Activated CD8-positive, alpha-beta memory T cell treated with anti-CD3 and anti-CD28 coated beads for 36 hours (primary cell): ENCODE data around the gene NOSIP. TPM values are rescaled to one million over a fixed set of nuclear protein-coding genes. Genes with fewer than 3 reads are reported as not detected.

Experiments used
- CTCF ChIA-PET: fragments of 350-600 bp; sonication (Branson Sonifier 250); formaldehyde crosslinking; loops from one replicate; lab custom pipeline; 2021; ENCODE audit warnings: antibody characterized with exemption; lab: Charles Lee
- POLR2A ChIA-PET: fragments of 350-600 bp; sonication (Branson Sonifier 250); formaldehyde crosslinking; loops from one replicate; lab custom pipeline; 2021; ENCODE audit warnings: antibody characterized with exemption; lab: Charles Lee
- total RNA-seq, 2 experiments: library from RNA; stranded (reverse); gene quantifications; one replicate each; pipeline ENCODE4 v1.2.3, GENCODE V29; 2021

Gene NOSIP
- total RNA-seq, 2 experiments from 2014 or later: 59.7 to 60.2 TPM

GRCh38 chr19:49585023-49585422 lies 4.7 kb upstream of the NOSIP start:
- ChIA-PET CTCF (interaction anchor here (0.7 to 1.2 kb wide), 2 partner anchors 19 to 87 kb away, joined by 3 read pairs; no protein-coding TSS in a partner anchor), POLR2A (no interaction called here)

DNA sequence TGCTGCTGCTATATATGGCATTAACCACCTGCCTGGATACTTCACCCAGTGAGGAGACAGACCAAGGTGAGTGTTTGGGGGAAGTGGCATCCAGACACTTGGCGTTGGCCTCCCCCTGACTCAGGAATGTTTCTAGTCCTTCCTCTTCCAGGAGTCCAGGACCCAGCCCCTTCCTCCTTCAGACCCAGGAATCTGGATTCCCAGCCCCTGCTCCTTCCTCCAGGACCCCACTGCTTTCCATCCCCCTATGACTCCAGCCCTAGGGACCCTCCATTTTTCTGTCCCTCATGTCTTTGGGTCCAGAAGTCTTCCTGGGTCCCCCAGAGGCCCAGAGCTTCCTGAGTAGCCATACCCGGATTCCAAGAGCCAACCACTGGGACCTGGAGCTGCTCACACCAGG lies 2.9 kb upstream of the NOSIP start:
- ChIA-PET CTCF (interaction anchor here (1.5 kb wide), 1 partner anchor 13 kb away, joined by 3 read pairs; no protein-coding TSS in a partner anchor), POLR2A (no interaction called here)

- ChIA-PET CTCF (interaction anchor here (0.6 to 2.6 kb wide), 5 partner anchors 8 to 87 kb away, joined by 3 to 25 read pairs (median 5); partner anchors contain the start of gene RCN3), POLR2A (interaction anchor here (0.5 to 2.2 kb wide), 8 partner anchors 9 to 94 kb away, joined by 3 to 10 read pairs (median 4); partner anchors contain the start of genes RCN3 and RRAS)
Measured at GRCh38 chr19:49581007-49581508, 702 bp upstream of the NOSIP start, which contains the start of gene PRRG2. TSS of gene PRRG2 (plus strand) at chr19:49581316. CDS start at chr19:49583220, 1,904 bp downstream.

DNA sequence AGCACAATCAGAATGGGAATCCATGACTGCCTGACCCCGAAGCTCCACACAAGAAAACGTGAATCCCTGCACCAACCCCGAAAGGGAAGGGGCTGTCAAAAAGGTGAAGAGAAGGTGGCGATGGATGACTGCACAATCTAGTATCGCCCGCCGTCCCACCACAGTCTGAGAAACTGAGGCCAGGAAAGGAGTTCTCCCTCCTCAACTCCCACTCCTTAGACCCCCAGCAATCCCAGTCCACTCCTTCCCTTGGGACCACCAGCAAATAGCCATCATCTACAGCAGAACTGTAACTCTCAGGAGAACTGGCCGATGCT lies 451 bp downstream of the NOSIP start:
- ChIA-PET CTCF (interaction anchor here (1.0 to 2.6 kb wide), 6 partner anchors 10 to 77 kb away, joined by 3 to 25 read pairs (median 8); partner anchors contain the start of gene RCN3), POLR2A (interaction anchor here (0.9 to 2.2 kb wide), 6 partner anchors 10 to 87 kb away, joined by 3 to 10 read pairs (median 3); partner anchors contain the start of genes BCL2L12 and IRF3)

DNA sequence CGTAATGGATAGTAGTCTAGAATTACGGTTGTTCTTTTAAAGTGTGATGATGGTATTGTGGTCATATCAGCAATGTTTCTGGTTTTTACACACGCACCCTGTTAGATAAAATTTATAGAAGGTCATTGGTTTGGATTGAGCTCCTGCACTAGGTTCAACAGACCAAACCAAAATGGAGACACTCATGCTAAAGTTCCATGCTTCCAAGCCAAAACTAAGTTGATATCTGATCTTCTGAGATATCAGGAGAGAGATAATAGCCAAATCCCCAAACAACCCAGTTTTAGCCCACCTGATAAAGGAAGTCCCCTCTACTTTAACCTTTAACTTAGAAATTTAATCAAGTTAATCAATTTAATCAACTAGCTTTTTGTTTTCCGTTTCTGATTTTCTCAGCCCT lies 1.2 kb downstream of the NOSIP start:
- ChIA-PET POLR2A (interaction anchor here (1.4 to 2.2 kb wide), 3 partner anchors 9 to 86 kb away, joined by 3 to 10 read pairs (median 7); partner anchors contain the start of genes BCL2L12 and IRF3), CTCF (interaction anchor here (0.6 to 2.6 kb wide), 6 partner anchors 9 to 76 kb away, joined by 3 to 25 read pairs (median 8); no protein-coding TSS in a partner anchor)

DNA sequence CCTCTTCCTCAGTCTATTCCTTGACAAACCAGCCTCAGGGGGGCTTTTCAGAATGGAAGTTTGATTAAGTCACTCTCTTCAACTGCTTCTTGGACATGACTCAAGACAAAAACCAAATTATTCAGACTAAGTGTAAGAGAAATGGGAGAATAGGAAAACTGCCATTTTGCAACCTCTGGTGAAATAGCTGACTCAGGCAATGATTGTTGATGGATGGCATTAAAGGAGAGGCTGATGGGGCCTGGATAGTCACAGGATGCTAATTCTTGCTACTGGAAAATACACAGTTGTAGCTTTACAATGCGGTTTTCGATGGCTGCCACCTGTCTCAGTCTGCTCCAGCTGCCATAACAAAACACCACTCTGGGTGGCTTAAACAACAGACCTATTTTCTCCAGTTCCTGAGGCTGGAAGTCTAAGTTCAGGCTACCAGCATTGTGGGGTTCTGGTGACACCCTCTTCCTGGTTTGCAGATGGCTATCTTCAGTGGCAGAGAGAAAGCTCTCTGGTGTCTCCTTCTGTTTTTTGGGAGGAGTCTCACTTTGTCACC lies 6.1 kb downstream of the NOSIP start:
- ChIA-PET CTCF (interaction anchor here (0.6 to 1.9 kb wide), 5 partner anchors 22 to 241 kb away, joined by 3 to 6 read pairs (median 4); no protein-coding TSS in a partner anchor), POLR2A (interaction anchor here (0.6 to 0.7 kb wide), 2 partner anchors 47 to 1253 kb away, joined by 4 to 9 read pairs; no protein-coding TSS in a partner anchor)

- CTCF ChIA-PET: interaction anchor here (0.7 to 1.9 kb wide), 2 partner anchors 27 to 36 kb away, joined by 3 to 6 read pairs; no protein-coding TSS in a partner anchor
- POLR2A ChIA-PET: interaction anchor here (0.6 to 0.7 kb wide), 2 partner anchors 48 to 1252 kb away, joined by 4 to 9 read pairs; no protein-coding TSS in a partner anchor
Measured at GRCh38 chr19:49573425-49573824, 6.9 kb downstream of the NOSIP start.

DNA sequence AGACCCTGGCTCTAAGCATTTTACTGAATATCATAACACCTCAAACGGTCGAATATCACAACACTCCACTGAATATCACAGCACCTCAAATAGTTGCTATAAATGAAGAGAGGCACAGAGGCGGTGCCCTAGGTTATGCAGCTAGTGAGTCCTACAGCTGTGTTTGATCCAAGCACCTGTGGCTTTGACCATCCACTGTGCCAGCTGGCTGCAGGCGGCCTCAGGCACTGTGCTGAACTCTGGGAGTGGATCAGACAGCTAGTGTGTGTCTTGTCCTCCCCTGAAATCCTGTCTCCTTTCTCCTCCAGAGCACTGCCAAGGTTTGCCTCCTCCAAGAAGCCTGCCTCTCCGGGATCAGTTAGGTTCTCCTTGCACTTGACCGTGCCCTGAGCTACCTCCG lies 7.3 kb downstream of the NOSIP start:
- ChIA-PET CTCF (interaction anchor here (0.7 to 1.9 kb wide), 3 partner anchors 13 to 36 kb away, joined by 3 to 6 read pairs (median 3); no protein-coding TSS in a partner anchor), POLR2A (no interaction called here)

DNA sequence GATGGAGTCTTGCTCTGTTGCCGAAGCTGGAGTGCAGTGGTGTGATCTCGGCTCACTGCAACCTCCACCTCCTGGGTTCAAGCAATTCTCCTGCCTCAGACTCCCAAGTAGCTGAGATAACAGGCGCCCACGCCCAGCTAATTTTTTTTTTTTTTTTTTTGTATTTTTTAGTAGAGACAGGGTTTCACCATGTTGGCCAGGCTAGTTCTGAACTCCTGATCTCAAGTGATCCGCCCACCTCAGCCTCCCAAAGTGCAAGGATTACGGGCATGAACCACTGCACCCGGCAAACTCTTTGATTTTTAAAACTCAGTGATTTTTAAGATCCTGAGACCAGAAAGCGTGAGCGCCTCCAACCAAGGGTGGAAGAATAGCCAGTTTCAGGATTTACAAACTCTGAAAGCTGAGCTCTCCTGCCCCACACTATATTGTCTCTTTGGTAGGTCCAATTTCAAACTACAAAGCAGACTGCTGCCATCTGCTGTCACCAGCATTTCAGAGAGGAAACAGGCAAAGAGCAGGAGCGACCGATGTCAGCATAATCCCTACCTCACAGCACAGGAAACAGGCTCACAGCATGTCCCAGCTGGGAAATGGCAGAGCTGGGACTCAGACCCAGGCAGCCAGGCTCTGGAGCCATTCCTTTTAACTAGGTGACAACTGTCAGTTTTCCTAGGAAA lies 9.2 kb downstream of the NOSIP start:
- ChIA-PET CTCF (interaction anchor here (0.7 to 3.8 kb wide), 15 partner anchors 9 to 196 kb away, joined by 3 to 64 read pairs (median 9); partner anchors contain the start of genes NOSIP, PRMT1 and PRRG2), POLR2A (interaction anchor here (0.6 to 2.1 kb wide), 5 partner anchors 9 to 304 kb away, joined by 3 to 7 read pairs (median 4); partner anchors contain the start of genes NOSIP and RCN3)

- CTCF ChIA-PET: interaction anchor here (0.9 to 3.8 kb wide), 19 partner anchors 8 to 196 kb away, joined by 3 to 64 read pairs (median 6); partner anchors contain the start of genes NOSIP, PRMT1, PRRG2 and RCN3
- POLR2A ChIA-PET: interaction anchor here (0.6 to 2.1 kb wide), 6 partner anchors 9 to 303 kb away, joined by 3 to 7 read pairs (median 4); partner anchors contain the start of genes NOSIP and RCN3
Measured at GRCh38 chr19:49570138-49570856, 10.1 kb downstream of the NOSIP start.

- ChIA-PET CTCF (interaction anchor here (0.6 to 3.8 kb wide), 4 partner anchors 8 to 29 kb away, joined by 4 to 64 read pairs (median 41); no protein-coding TSS in a partner anchor), POLR2A (interaction anchor here (0.6 kb wide), 1 partner anchor 69 kb away, joined by 5 read pairs; no protein-coding TSS in a partner anchor)
Measured at GRCh38 chr19:49567861-49568441, 12.4 kb downstream of the NOSIP start.

- POLR2A ChIA-PET: interaction anchor here (1.6 kb wide), 1 partner anchor 15 kb away, joined by 3 read pairs; no protein-coding TSS in a partner anchor
- CTCF ChIA-PET: interaction anchor here (0.9 to 1.5 kb wide), 3 partner anchors 19 to 99 kb away, joined by 3 to 8 read pairs (median 3); partner anchors contain the start of genes BCL2L12 and IRF3
Measured at GRCh38 chr19:49566302-49566701, 14.1 kb downstream of the NOSIP start.

GRCh38 chr19:49565261-49565660 lies 15.1 kb downstream of the NOSIP start:
- ChIA-PET POLR2A (interaction anchor here (1.6 kb wide), 1 partner anchor 13 kb away, joined by 3 read pairs; no protein-coding TSS in a partner anchor), CTCF (interaction anchor here (0.9 to 1.5 kb wide), 6 partner anchors 11 to 116 kb away, joined by 3 to 5 read pairs (median 3); no protein-coding TSS in a partner anchor)

- CTCF ChIA-PET: interaction anchor here (0.9 to 1.5 kb wide), 6 partner anchors 10 to 116 kb away, joined by 3 to 5 read pairs (median 3); no protein-coding TSS in a partner anchor
- POLR2A ChIA-PET: interaction anchor here (0.6 kb wide), 1 partner anchor 79 kb away, joined by 4 read pairs; no protein-coding TSS in a partner anchor
Measured at GRCh38 chr19:49564616-49565045, 15.7 kb downstream of the NOSIP start.

GRCh38 chr19:49560358-49560900 lies 19.9 kb downstream of the NOSIP start:
- ChIA-PET POLR2A (interaction anchor here (0.6 kb wide), 2 partner anchors 10 to 66 kb away, joined by 3 to 4 read pairs; no protein-coding TSS in a partner anchor), CTCF (interaction anchor here (0.9 to 5.7 kb wide), 6 partner anchors 10 to 58 kb away, joined by 3 to 40 read pairs (median 8); no protein-coding TSS in a partner anchor)

- ChIA-PET CTCF (interaction anchor here (1.3 to 5.7 kb wide), 5 partner anchors 10 to 57 kb away, joined by 5 to 40 read pairs (median 8); no protein-coding TSS in a partner anchor), POLR2A (no interaction called here)
Measured at GRCh38 chr19:49559928-49560327, 20.4 kb downstream of the NOSIP start.
